Dedifferentiated amniotic fluid mesenchymal stem cell (primary cell): Measurements from ENCODE around the gene AFF1.
"Not testable (repeated sequence)": the region's sequence is repeated elsewhere in the genome, so short reads cannot be mapped to it uniquely, and the experiment has no call there.

Source experiments
- DNase-seq: peaks from one replicate; pipeline ENCODE4 v3.0.0-alpha.2; 2016; ENCODE audit errors: extremely low spot score

Gene AFF1

DNA sequence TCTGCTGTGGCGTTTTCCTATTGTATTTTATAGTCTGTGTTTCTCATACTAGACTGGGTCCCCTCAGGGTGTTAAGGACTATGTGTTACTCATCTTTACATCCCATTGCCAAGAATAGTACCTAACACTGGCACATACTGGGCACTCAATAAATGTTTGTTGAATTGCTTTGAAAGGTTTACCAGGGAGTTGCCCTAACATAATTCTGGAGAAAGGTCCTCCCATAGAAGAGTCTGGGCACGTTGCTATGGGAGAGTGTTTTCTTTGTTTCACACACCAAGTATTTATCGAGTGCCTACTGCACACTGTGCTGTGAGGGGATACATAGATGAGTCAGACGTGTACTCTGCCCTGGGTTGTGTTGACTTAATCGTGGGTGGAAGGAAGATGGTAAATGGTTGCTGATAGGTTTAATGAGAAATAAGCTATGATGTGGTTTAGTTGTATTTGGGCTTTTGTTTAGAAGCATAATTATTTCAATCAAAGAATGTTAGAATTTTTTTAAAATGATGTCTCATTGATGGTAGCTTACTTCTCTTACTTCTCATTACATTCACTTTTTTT lies 42.9 kb downstream of the AFF1 start:
- DNase-seq = peak; percentile 18

- no peak for DNase-seq
These were observed 43.9 kb downstream of the AFF1 start for GRCh38 chr4:86978709-86979108.

DNA sequence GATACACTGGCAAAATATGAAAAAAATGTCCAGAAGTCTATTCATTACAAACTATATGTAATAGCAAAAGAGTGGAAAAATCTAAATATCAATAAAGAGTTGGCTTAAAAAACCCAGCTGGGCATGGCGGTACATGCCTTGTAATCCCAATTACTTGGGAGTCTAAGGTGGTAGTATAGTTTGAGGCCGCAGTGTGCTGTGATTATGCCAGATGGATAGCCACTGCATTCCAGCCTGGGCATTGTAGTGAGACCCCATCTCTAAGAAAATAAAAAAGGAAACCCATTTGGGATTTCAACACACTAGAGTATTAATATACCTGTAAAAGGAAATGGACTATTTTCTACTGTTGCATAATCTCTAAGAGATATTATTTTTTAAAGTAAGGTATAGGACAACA lies 45.4 kb downstream of the AFF1 start:
- no peak for DNase-seq

DNA sequence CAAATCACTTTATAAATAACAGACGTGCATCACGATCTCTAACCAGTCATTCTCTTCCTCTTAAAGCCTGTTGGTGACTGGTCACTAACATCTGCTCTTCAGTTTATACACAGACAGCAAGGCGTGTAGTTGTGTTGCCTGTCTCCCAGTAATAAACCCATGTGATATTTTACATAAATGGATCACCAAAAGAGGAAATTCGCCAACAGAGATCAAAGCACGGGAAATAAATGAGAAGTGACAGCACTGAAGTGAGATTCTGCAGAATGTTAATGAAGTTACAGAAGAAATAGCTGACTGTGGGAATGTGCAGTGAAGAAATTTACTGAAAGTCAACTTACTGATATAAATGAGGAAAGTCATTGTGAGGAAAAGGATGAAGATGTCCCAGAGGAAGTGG lies 47.0 kb downstream of the AFF1 start:
- no peak for DNase-seq

GRCh38 chr4:86985852-86986251 lies 51.0 kb downstream of the AFF1 start:
- not testable (repeated sequence) for DNase-seq

GRCh38 chr4:86989658-86990057 lies 54.8 kb downstream of the AFF1 start:
- DNase-seq = not testable (repeated sequence)

DNA sequence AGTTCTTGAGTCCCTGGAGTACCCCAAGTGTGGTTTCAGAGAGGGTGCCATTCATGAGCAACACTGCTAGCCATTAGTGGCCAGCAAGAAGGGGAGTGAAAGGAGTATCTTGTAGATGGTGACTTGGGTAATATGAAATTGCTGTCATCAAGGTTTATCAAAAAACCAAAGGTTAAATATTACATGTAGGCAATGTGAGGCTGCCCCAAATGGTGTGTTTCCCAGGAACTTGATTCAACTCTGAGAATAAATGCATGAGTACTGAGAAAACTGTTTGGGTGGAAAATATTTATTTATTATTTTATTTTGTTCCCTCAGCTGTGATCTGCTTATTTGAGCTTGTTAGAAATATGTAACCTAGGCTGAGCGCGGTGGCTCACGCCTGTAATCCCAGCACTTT lies 55.7 kb downstream of the AFF1 start:
- DNase-seq = no peak

DNA sequence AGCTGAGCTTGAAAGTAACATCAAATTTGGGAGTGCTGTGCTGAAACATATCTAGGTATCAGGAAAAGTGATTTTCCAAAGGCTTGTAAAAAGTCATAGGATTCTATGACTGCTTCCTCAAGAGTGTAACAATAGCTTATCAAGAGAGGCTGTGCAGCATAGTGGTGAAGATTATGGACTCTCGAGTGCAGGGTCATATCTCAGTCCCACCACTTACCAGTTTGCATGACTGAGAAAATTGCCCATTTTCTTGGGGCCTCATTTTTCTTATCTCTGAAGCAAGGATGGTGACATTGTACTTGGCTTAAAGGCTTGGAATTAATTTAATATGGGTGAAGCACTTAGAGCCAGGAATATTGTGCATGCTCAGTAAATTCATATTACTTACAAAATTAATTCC lies 57.2 kb downstream of the AFF1 start:
- no peak for DNase-seq

DNA sequence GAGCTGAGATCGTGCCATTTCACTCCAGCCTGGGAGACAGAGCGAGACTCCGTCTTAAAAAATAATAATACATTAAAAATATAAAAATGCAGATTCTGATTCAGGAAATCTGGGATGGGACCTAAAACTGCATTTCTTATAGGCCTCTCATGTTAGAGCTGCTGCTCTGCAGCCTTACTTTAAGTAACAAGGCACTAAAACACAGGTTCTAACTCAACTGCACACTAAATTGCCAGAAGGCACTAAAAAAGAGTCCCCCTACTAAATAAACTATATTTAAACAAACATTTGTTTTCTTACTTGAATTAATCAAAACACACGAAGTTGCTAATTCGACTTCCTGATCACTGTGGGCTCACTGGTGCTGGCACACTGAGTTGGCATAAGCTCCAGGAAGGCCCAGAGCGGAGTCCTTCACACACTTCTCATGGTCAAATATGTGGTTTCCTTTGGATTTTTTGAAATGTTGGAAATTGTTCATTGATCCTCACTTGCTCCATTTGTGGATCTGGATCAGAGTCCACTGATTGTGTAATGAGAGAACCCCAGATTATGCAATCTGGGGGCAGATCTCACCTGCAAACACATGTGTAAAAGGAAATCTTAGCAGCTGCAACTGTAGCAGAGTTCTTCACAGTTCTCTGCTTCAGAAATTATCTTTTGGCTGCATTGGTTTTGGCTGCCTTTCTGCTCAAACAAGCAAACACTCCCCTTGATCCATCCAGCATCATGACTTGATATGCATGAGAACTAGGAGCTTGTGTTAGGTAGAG lies 59.3 kb downstream of the AFF1 start:
- DNase-seq = no peak

DNA sequence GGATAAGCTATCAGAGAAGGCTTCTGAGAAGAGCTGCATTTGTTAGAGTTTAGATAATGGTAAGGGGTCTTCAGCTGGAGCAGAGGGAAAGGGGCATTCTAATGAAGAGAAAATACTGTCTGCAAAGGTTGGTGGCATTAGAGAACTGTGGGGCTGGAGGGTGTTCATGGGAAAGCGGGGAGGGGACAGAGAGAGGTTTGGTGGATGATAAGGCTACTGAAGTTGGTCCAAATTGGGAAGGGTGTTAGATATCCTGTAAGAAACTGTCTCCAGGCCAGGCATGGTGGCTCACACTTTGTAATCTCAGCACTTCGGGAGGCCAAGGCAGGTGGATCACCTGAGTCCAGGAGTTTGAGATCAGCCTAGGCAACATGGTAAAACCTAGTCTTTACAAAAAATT lies 59.9 kb downstream of the AFF1 start:
- DNase-seq = no peak

- not testable (repeated sequence) for DNase-seq
These were observed 61.7 kb downstream of the AFF1 start for GRCh38 chr4:86996510-86996909.

DNA sequence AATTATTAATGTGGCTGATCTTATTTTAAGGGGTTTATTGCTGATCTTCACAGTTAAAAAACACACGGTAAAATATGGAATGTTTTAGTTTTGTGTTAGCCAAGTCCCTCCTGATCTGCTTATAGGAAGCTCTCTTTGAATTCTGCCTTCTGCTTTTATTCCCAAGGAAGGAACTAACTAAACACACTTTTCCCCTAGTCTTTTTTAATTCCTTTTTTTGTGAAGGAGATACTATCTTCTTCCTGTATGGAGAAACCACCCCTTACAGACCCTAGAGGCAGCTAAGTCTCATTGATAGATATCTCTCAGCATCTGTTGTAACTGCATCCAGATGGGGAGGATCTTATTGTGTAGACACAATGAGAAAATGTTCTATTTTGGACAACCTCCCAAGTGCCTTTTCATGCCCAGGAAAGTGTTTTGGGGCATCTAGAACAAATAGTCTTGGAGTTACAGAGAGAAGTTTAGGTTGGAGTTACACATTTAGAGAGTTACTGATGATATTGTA lies 64.4 kb downstream of the AFF1 start:
- no peak for DNase-seq

DNA sequence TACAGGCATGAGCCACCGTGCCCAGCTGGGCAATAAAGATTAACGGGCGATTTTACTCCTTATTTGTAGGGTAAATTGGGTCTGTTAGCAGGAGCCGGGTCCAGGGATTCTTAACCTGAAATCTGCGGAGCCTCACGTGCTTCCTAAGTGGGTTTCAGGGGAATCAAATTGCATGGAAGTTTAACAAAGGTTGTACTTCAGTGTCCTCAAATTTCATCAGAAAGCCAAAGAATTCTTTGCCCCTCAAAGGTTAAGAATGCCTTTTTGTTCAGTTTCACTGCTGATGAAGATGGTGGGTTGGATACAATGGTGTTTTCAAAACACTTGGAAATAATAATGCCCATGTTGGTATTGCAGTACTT lies 67.9 kb downstream of the AFF1 start:
- no peak for DNase-seq

- no peak for DNase-seq
These were observed 68.5 kb downstream of the AFF1 start for GRCh38 chr4:87003266-87003665.

- no peak for DNase-seq
These were observed 70.5 kb downstream of the AFF1 start for GRCh38 chr4:87005369-87005689.

- no peak for DNase-seq
These were observed 71.0 kb downstream of the AFF1 start for GRCh38 chr4:87005690-87006425.

GRCh38 chr4:87006426-87006675 lies 71.5 kb downstream of the AFF1 start:
- peak; percentile 82 for DNase-seq

DNA sequence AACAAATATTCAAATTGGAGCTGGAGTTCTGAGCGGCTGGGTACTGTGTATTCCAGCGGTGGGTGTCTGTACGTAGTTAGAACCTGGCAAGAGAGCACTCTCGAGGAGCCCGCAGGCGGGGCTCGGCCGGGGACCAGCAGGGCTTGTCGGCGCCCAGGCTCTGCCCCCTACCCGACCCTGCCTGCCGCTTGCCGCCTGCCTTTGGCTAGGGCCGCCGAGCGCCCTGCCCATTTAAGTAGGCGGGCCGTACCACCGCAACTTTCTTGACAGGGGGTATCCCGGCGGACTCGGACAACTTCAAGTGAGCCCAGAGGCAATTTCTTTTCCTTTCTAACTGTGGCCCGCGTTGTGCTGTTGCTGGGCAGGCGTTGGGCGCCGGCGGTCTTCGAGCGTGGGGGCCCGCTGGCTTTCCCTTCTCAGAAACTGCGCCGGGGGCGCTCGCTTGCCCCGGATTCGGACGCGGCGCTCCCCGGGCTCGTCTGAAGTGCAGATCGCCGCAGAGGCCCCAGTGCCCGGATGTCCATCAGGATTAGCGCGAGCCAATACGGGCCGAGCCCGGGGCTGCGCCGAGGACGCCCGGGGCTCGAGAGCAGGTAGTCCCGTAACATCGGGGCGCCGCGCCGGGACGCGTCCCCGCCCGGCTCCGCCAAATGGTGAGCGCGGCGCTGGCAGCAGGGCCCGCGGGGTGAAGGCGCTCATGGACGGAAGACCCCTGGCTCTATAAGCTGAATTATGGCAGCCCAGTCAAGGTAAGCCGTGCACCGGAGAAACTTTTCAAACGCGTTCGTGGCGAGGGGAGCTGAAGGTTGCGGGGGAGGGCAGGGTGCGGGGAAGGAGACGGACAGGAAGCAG lies 72.1 kb downstream of the AFF1 start:
- DNase-seq = peak; percentile 91

- peak; percentile 51 for DNase-seq
These were observed 73.0 kb downstream of the AFF1 start for GRCh38 chr4:87007528-87008446.

GRCh38 chr4:87009095-87009648 lies 74.4 kb downstream of the AFF1 start:
- DNase-seq = no peak

DNA sequence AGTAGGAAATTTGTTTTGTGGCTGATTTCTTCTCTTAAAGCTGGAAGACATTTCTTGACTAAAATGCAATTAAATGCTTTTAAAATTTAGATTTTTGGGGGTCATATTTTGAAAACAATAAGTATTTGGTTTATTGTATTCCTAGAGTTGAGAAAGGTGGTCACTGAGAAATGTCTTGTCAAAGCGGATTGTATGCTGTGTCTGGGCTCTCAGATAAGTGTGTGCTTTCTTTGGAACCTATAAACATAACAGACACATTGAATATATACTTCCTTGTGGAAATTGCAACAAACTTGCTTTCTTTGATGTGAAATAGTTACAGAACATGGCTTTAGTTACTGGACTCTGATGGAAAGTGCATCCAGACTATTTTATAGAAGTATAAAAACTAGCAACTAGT lies 75.4 kb downstream of the AFF1 start:
- DNase-seq = no peak
